Cerebellar cortex (tissue), 1 donor: ENCODE results near the gene SPATA20.

Source experiments
- DNase-seq: peaks from one replicate; pipeline ENCODE4 v3.0.0-alpha.2; 2015; ENCODE audit warnings: low spot score

The SPATA20 gene

GRCh38 chr17:50520483-50520882, 26.5 kb upstream of the SPATA20 start:
- no peak for DNase-seq

DNA sequence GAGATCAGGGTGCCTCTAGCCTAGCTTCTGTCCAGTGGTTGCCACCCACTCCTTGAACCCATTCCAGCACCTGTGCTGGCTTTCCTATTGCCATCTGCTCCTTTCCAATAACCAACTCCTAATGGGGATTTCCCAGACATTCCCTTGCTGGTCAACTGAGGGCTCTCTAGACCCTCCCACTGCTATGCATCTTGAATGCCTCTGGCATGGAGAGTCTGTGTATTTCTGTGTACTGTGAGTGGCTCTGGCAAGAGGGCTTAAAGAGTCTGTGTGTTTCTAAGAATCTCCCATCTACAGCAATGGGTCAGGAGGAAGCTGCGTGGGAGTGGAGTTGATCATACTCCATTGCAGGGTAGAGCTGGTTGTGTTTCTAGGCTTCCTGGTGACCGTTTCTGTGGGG, 25.5 kb upstream of the SPATA20 start:
- DNase-seq, result no peak

DNA sequence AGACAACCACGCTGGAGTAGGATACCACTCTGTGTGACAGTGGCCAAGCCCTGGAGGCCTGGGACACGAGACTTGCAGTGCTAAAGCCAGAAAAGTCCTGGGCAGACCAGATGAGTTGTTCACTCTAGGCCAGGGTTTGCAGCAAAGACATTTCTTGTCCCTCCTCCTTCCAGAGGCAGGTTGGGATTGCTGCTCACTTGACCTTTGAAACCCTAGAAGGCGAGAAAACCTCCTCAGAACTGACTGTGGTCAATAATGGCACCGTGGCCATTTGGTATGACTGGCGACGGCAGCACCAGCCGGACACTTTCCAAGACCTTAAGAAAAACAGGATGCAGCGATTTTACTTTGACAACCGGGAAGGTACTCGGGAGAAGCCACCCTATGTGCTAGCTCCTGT, 24.2 kb upstream of the SPATA20 start:
- DNase-seq, result no peak

GRCh38 chr17:50523208-50523607, 23.8 kb upstream of the SPATA20 start:
- DNase-seq, result no peak

- DNase-seq, result no peak
Measured at GRCh38 chr17:50524838-50525237, 22.1 kb upstream of the SPATA20 start.

DNA sequence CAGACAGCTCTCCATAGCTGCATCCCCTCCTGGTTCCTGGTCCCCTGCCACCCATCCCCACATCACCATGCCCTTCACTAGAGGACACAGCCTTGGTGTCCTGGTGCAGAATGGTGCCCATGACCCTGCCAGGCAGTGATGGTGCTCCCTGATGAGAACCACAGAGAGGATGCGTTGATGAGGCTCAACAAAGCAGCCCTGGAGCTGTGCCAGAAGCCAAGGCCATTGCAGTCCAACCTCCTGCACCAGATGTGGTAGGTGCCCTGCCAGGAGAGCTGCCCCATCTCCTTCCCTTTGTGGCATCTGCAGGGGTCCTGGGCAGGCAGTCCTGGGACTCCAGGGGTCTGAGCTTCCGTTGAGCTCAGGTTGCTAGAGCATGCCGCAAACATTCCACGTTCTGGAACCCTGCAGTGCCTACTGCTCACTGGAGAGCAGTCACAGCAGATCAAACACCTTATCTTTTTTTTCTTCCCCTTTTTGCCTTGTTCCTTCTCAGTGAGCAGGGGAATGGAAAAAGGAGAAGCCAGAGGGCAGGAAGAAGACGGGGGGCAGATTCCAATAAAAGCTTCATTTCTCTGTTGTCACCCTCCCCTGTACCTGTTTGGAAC, 19.7 kb upstream of the SPATA20 start:
- no peak for DNase-seq

DNA sequence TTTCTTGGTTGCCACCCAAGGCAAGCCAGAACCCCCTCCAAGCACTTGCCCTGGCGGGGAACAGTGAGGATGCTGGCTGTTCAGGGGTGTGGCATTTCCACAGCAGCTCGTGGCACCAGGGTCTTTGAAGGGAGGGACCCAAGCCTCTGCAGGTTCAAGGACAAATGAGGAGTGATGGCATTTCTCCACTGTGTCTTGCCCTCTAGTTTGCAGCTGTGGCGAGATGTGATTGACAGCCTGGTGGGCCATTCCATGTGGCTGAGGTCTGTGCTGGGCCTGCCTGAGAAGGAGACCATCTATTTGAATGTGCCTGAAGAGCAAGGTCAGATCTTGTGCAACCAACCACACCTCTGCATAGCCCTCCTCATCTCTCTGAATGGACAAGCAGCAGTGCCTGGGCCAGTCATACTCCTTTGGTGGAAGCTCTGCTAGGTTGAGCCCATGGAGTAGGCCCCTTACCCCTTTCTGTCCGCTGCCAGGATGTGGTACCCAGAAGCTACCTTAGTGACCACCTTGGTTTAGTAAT, 19.0 kb upstream of the SPATA20 start:
- DNase-seq, result no peak

GRCh38 chr17:50529849-50530248, 17.1 kb upstream of the SPATA20 start:
- no peak for DNase-seq

- DNase-seq, result no peak
Measured at GRCh38 chr17:50531428-50532025, 15.4 kb upstream of the SPATA20 start.

GRCh38 chr17:50532452-50533024, 14.4 kb upstream of the SPATA20 start, which contains the start of gene EPN3:
EPN3 (plus strand) TSS chr17:50532735; CDS start chr17:50536557, 3,822 bp downstream.
- no peak for DNase-seq

GRCh38 chr17:50533185-50533584, 13.8 kb upstream of the SPATA20 start:
- DNase-seq, result no peak

DNA sequence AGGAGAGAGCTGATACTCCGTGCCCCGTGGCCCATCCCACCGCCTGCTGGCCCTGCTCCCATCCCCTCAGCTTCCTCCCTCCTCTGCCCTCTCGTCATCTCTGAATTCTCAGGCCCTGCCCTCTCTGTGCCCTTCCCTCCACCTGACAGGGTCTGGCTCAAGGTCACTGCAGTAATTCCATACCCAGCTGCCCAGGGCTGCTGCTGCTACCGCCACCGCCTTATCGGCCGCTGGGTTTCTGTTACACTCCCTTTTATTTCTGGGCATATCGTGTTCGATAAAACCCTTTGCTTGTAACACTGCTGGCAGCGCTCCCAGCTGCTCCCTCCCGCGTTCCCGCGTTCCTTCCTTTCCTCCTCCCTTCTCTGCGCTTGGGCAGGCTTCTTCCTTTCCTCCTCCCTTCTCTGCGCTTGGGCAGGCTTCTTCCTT, 13.2 kb upstream of the SPATA20 start:
- DNase-seq, result no peak

DNA sequence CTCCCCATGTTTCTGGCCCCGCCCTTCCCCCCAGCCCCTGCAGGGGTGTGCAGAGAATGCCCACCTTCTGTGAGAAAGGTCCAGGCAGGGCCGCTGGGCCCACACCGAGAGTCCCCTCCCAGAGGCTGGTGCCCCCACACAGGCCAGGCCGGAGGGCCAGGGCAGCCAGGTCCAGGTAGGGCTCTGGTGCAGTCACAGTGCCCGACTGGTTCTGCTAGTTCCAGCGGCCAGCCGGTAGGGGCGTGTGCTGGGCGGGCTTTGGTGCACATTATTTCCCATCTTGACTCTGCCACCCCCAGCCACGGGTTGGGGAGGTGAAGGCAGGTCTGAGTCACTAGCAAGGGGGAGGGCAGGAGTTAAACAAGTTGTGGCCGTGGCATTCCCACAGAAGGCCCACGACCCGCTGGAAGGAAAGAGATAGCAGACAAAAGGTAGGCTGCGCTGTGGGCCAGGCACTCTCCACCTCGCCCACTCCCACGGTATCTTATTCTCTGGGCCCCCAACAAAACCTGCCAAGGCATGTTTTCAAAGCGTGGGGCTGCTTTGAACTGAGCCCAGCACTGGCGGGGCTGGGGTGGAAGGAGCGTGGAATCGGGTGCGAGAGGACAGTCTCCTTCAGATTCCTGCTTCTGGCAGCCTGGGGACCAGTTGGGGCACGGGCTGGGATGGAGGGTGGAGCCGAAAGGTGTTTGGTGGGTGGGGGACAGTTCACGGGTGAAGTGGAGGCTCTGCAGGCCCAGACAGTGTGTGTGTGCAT, 12.6 kb upstream of the SPATA20 start:
- no peak for DNase-seq

GRCh38 chr17:50534979-50535326, 12.0 kb upstream of the SPATA20 start:
- no peak for DNase-seq

DNA sequence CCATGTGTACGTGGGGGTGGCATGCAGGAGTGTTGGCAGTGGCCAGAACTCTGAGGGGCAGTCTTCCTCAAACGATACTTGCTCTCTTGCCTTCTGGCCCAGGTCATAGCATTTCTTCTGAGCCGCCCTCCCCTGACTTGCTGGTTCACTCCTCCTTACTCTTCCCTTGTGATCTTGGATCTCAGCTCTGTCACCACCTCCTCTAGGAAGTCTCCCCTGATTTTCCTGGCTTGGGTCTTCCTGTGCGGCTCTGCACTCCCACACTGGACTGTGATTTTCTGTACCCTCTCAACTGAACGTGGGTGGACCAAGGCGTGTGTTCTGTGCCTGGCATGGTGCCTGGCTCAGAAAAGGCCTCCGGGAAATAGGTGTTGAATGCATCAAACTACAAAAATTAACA, 11.6 kb upstream of the SPATA20 start:
- no peak for DNase-seq

DNA sequence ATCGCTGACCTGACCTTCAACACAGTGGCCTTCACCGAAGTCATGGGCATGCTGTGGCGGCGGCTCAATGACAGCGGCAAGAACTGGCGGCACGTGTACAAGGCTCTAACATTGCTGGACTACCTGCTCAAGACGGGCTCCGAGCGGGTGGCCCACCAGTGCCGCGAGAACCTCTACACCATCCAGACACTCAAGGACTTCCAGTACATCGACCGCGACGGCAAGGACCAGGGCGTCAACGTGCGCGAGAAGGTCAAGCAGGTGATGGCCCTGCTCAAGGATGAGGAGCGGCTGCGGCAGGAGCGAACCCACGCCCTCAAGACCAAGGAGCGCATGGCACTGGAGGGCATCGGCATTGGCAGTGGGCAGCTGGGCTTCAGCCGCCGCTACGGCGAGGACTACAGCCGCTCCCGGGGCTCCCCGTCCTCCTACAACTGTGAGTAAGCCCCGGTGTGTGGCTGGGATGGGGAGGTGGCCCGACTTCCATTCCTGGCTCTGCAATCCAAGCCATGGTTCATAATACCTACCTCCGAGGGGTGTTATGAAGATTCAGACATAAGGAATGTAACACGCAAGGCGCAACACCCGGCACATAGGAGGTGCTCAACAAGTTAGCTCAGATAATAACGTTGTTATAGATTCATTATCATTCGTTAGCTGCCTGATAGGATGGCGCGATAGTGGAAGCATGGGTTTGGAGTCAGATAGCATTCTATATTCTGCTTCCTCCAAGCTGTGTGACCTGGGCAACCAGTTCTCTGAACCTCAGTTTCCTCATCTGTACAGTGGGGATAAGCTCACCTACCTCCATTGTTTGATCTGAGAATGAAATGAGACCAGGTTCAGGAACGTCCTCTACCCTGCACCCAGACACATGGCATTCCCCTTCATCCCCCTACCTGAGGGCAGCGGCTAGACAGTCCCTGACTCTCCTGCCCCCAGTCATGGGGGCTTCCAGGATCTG, 10.0 kb upstream of the SPATA20 start:
- DNase-seq, result no peak

- DNase-seq, result no peak
Measured at GRCh38 chr17:50537721-50538548, 9.0 kb upstream of the SPATA20 start.

- no peak for DNase-seq
Measured at GRCh38 chr17:50538549-50539410, 8.2 kb upstream of the SPATA20 start.

DNA sequence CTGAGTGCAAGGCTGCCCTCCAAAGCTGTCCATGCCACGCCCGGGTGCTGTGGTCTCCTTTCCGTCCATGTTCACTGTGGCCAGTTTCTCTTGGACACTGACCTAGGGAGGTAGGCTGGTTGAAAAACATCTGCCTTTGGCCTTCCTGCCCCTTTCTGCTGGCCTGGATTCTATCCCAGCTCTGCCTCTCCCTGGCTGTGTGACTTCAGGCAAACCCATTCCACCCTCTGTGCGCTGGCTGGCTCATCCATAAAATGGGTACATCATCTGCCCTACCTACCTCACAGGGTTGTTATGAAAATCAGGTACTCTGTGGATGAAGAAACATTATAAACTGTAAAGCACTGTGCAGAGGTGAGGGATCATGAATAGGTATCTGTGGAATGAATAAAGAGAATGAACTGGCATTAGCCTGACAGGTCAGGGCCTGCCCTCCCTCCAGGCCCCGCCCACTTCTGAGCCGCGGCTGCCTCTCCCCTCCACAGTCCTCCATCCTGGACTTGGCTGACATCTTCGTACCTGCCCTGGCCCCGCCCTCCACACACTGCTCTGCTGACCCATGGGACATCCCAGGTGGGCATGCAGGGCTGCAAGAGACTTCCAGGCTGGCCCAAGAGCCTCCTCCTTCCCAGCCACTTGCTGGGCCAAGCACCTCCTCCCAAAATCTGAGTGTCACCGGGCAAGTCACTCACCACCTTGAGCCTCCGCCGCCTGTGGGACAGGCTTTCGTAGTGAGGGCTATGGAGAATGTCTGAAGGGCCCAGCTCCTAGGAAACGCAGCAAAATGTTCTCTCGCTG, 7.0 kb upstream of the SPATA20 start:
- DNase-seq, result no peak
